GM10266 (cell line): ENCODE data around the gene GARRE1.

Experiments
- DNase-seq: peaks from one replicate; pipeline ENCODE4 v3.0.0; 2012; ENCODE audit errors: extremely low spot score
- CTCF ChIP-seq: IDR thresholded peaks from 2 replicates; pipeline ENCODE4 v1.5.1; 2012; ENCODE audit warnings: mild to moderate bottlenecking, low read depth; ENCODE audit not compliant: control insufficient read depth, insufficient read depth; ENCODE audit errors: missing control alignments

Gene GARRE1

DNA sequence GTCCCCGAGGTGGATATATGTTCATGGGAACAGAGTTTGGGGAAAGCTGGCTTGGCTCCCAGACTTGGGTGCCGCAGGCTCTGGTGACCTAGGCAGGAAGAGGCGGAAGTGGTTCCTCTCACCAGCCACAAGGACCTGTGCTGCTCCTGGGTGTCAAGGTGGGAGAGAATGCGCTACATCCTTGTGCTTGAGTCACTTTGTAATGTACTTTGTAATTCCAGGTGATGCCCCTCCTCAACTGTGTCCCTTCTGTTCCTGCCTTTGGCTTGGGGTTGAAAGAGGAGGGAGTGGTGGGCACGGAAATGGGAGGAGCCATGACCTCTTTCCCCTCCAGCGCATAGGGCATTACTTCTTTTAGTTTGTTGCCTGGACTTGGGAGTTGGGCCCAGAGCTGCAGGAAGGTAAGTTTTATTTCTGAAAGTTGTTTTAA is 10.9 kb downstream of the GARRE1 start:
- no peak for DNase-seq
- TF ChIP-seq CTCF = no peak

DNA sequence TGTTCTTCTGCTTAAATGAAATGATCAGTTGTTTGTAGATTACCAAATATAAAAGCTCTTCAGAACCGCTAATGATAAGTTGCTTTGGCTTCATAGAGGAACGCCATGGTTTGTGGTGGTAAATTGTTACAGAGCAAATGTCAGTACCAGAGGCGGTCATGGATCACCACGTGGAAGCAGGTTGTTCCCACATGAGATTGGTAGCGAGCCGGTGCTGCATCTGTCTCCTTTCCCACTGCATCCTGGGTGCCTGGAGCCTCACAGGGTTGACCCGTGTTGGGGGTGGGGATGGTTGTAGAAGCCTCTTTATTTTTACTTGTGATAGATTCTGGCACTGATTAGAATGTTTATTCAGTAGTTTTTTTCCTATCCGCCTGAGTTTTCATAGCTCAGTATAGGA is 14.7 kb downstream of the GARRE1 start:
- DNase-seq = no peak
- no peak for TF ChIP-seq CTCF

GRCh38 chr19:34269489-34269888 is 15.1 kb downstream of the GARRE1 start:
- DNase-seq = no peak
- no peak for TF ChIP-seq CTCF

- peak; percentile 58 for DNase-seq
- TF ChIP-seq CTCF = no peak
Observed at GRCh38 chr19:34269968-34270621, 15.7 kb downstream of the GARRE1 start.

GRCh38 chr19:34273121-34273520 is 18.8 kb downstream of the GARRE1 start:
- no peak for TF ChIP-seq CTCF
- DNase-seq = no peak

DNA sequence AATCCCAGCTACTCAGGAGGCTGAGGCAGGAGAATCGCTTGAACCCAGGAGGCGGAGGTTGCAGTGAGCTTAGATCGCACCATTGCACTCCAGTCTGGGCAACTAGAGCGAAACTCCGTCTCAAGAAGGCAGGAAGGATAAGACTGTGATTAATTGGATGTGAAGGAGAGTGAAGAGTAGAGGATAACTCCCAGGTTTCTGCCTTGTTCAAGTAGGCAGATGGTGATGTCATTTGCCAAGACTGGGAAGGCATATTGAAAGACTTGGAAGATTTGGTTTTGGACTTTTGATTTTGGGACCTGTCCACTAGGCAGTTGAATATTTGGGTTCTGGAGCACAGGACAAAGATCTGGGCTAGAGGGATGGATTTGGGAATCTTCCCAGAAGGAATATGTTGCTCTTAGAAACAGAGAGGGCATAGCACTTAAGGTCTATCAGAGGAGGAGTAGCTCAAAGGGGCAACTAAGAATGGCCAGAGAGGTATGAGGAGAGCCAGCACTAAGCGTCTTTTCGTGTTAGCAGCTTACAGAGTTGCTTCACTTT is 20.0 kb downstream of the GARRE1 start:
- no peak for DNase-seq
- no peak for TF ChIP-seq CTCF

GRCh38 chr19:34274827-34275625 is 20.7 kb downstream of the GARRE1 start:
- no peak for DNase-seq
- no peak for TF ChIP-seq CTCF
